LNCaP clone FGC (cell line): ENCODE results near the gene ETV4.
"Not testable (repeated sequence)": the region's sequence is repeated elsewhere in the genome, so short reads cannot be mapped to it uniquely, and the experiment has no call there.

Experiments
- DNase-seq: peaks from one replicate; pipeline ENCODE4 v3.0.0-alpha.2; 2011; ENCODE audit warnings: low read depth
- H3K4me3 ChIP-seq: 2 replicates; pipeline ENCODE4 v1.5.1; 2011; ENCODE audit warnings: mild to moderate bottlenecking, low read depth, low read length, control low read depth
- TF ChIP-seq, protein P1 (sequence below): IDR thresholded peaks from 2 replicates; pipeline ENCODE4 v1.5.1; 2012; ENCODE audit warnings: mild to moderate bottlenecking; ENCODE audit not compliant: control insufficient read depth, insufficient read depth; ENCODE audit errors: extremely low read depth

The ETV4 gene

DNA sequence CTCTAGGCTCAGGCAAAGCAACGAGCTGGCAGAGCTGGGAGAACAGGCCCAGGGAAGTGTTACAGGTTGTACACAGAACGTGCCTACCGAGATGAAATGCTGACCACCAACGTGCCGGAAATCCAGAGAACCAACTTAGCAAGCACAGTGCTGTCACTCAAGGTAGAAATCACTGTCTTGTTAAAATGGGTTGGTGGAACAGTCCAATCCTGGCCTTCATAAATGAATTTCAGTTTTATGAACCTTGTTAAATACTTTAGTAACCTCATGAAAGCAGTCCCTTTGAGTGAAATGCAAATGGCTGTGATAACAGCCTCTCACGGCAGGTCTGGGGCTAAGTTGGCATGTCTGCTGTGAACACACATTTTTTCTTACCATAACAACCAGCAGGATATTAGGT lies 29.0 kb downstream of the ETV4 start:
- peak; percentile 81 for DNase-seq
- TF ChIP-seq, protein P1, sequence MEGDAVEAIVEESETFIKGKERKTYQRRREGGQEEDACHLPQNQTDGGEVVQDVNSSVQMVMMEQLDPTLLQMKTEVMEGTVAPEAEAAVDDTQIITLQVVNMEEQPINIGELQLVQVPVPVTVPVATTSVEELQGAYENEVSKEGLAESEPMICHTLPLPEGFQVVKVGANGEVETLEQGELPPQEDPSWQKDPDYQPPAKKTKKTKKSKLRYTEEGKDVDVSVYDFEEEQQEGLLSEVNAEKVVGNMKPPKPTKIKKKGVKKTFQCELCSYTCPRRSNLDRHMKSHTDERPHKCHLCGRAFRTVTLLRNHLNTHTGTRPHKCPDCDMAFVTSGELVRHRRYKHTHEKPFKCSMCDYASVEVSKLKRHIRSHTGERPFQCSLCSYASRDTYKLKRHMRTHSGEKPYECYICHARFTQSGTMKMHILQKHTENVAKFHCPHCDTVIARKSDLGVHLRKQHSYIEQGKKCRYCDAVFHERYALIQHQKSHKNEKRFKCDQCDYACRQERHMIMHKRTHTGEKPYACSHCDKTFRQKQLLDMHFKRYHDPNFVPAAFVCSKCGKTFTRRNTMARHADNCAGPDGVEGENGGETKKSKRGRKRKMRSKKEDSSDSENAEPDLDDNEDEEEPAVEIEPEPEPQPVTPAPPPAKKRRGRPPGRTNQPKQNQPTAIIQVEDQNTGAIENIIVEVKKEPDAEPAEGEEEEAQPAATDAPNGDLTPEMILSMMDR = no peak
- no peak overlapping the region for H3K4me3 ChIP-seq

DNA sequence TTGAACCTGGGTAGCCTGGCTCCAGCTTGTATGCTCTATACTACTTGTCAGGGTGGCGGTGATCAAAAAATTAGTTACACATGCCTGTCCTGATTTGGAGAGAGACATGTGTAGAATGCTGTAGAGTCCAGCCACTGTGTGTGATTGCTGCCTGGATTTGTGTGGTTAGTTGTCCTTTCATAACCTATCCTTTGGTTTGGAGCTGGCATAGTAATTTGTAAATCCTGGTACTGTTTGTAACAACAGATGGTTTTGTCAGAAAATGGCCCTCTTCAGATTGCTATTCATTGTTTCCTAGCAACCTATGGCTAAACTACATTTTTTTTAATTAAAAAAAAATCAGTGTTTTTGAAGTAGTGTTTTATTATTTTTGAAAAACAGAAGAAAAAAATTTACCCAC lies 30.5 kb downstream of the ETV4 start:
- DNase-seq = no peak
- no peak overlapping the region for H3K4me3 ChIP-seq
- TF ChIP-seq, protein P1 = no peak

DNA sequence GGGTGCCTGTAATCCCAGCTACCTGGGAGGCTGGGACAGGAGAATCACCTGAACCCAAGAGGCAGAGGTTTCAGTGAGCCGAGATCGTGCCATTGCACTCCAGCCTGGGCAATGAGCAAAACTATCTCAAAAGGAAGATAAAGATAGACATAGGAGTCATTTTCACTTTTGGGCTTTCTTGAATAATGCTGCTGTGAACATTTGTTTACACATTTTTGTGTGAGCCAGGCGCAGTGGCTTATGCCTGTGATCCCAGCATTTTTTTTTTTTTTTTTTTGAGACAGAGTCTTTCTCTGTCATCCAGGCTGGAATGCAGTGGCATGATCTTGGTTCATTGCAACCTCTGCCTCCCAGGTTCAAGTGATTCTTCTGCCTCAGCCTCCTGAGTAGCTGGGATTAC lies 34.9 kb downstream of the ETV4 start:
- not testable (repeated sequence) for DNase-seq

DNA sequence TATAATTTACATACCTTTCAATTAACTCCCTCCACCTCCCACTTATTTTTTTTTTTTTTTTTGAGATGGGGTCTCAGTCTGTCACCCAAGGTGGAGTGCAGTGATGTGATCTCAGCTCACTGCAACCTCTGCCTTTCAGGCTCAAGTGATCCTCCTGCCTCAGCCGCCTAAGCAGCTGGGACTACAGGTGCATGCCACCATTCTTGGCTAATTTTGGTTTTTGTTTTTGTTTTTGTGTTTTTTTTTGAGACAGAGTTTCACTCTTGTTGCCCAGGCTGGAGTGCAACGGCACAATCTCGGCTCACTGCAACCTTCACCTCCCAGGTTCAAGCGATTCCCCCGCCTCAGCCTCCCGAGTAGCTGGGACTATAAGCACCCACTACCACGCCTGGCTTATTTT lies 36.7 kb downstream of the ETV4 start:
- DNase-seq = not testable (repeated sequence)

More for the DNA sequence above, 34.9 kb downstream of the ETV4 start:
- H3K4me3 ChIP-seq = not testable (repeated sequence)

DNA sequence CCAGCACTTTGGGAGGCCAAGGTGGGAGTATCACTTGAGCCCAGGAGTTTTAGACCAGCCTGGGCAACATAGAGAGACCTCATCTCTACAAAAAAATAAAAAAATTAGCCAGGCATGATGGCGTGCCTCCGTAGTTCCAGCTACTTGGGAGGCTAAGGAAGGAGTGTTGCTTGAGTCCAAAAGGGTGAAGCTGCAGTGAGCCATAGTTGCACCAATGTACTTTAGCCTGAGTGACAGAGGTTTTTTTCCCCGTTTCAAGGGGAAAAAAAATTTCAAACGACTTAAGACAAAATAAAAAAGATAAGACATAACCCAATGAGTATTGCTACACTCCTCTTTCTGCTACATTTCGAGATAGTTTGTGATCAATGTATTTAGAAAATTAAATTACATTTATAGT lies 55.5 kb downstream of the ETV4 start:
- DNase-seq = no peak
- no peak overlapping the region for H3K4me3 ChIP-seq
- TF ChIP-seq, protein P1 = no peak

More for the DNA sequence above, 36.7 kb downstream of the ETV4 start:
- H3K4me3 ChIP-seq = not testable (repeated sequence)

DNA sequence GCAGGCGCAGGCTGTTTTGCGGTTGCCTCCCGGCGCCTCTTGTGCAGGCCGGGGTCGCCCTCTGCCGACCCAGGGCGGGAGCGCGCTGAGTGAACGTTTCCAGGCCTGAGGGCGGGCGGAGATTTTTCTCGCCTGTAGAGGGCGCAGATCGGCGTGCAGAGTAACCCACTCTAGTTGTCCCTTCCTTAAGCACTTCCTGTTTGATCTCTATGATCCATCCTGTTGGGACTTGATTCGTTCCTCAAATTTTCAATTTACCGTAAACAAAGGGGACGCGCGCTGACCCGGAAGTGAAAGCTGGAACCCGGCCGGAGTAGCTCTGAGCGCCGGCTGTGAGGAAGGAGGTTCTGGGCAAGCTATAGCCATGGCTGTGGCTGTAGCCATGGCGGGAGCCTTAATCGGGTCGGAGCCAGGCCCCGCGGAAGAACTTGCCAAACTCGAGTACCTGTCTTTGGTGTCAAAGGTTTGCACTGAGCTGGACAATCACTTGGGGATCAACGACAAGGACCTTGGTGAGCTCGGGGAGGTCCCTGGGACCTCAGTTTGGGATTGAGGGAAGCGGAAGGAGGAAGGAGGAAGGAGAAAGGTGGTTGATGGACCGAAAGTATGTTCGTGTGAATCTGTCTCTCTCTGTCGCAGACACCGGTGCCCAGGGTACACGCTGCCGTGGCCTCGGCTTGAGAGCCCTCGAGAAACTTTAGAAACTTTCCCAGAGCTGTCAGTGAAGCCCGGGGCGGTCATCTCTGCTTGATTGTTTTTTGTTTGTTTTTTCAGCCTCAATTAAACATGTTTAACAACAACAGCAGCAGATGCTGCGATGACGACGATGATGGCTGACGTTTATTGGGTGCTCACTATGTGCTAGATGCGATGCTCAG lies 62.2 kb downstream of the ETV4 start, which contains the start of gene DHX8:
Gene DHX8 (plus strand): TSS at position 302 of the 878 bp plus-strand sequence. CDS start 63 bp downstream, at position 365.
- peak within 1 kb of the TSS; percentile 98 for H3K4me3 ChIP-seq
- peak; percentile 98 for DNase-seq
- TF ChIP-seq, protein P1 = peak; percentile 100

DNA sequence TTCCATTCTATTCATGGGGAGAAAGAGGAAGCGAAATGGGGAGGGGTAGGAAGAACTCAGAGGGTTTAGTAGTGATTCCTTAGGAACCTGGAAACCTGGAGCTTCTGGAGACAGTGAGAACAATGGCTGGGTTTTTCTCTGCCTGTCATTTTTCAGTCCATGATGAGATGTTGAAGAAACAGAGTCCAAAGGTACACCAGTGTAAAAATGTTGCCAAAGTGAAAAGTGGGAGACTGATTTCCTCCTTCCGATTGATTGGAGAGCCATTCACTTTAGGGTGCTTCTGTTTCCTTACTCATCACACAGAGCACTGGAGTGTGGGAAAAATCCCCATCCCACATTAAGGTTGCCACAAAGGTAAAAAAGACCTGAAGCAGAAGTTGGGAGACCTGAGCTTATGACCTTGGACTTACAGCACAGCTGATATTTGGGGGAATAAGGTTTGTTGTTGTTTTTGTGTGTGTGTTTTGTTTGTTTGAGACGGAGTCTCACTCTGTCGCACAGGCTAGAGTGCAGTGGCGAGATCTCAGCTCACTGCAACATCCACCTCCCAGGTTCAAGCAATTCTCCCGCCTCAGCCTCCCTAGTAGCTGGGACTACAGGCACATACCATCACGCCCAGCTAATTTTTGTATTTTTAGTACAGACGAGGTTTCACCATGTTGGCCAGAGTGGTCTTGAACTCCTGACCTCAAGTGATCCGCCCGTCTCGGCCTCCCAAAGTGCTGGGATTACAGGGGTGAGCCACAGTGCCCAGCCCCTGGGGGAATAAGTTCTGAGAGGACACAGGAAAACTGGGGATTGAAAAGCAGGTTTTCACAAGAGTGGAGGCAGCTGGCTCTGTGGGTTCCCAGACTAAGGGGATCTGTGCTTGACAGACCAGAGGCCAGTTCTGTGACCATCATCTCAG lies 63.8 kb downstream of the ETV4 start:
- H3K4me3 ChIP-seq = no peak overlapping the region
- no peak for DNase-seq
- TF ChIP-seq, protein P1 = no peak
